Measurements from ENCODE around the gene ABI3.
A peak's percentile ranks its signal among the peaks of the same experiment; 100 is the strongest.
"Not testable (repeated sequence)": the region's sequence is repeated elsewhere in the genome, so short reads cannot be mapped to it uniquely, and the experiment has no call there.

The ABI3 gene

DNA sequence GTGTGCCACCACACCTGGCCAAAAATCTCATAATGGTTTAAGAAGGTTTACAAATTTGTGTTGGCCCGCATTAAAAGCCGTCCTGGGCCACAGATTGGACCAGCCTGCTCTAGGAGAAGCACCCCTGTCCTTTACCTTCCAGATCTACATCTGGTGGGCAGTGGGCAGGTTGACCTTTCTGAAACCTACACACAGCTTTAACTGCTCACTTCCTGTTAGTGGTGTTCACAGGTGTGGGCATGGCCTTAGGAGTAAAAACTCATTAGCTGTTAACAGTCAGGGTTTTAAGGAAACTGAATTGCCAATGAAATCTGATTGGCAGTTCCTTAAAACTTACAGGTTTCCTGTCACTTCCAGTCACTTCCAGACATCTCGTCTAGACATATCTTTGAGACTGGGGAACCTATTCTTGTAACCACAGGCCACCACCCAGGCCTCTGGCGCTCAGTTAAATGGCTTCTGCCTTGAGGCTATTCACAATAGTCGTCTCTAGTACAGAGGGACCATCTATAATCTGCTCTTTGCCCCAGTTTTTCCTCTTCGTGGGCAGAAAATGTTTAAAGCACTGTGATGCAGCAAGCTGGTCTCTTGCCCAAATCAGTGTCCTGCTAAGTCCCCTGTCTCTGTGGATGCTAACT is 29.4 kb upstream of the ABI3 start:
- TF ChIP-seq, protein P1, sequence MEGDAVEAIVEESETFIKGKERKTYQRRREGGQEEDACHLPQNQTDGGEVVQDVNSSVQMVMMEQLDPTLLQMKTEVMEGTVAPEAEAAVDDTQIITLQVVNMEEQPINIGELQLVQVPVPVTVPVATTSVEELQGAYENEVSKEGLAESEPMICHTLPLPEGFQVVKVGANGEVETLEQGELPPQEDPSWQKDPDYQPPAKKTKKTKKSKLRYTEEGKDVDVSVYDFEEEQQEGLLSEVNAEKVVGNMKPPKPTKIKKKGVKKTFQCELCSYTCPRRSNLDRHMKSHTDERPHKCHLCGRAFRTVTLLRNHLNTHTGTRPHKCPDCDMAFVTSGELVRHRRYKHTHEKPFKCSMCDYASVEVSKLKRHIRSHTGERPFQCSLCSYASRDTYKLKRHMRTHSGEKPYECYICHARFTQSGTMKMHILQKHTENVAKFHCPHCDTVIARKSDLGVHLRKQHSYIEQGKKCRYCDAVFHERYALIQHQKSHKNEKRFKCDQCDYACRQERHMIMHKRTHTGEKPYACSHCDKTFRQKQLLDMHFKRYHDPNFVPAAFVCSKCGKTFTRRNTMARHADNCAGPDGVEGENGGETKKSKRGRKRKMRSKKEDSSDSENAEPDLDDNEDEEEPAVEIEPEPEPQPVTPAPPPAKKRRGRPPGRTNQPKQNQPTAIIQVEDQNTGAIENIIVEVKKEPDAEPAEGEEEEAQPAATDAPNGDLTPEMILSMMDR (IDR thresholded peaks at IDR 0.05) = no peak
- TF ChIP-seq ZFX (IDR thresholded peaks at IDR 0.05; ENCODE audit: borderline replicate concordance) = no peak
- no peak overlapping the region for H3K27ac ChIP-seq

DNA sequence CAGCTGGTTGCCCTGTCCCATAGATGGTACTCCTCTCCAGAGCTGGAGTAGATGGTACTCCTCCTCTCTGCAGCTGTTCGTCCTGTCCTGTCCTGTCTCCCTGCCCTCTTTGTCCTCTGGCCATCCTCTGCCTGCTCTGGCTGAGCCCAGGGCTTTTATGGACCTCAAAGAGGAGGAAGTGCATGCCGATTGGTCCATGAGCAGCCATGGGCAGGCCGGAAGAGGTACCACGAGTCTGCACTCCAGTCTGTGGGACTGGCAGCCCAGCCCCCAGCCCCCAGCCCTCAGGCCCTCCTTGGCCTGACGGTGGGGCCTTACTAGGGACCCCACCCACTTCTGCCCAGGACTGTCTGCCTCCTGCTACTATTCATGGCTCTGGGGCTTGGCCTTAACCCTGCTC is 27.2 kb upstream of the ABI3 start:
- H3K27ac ChIP-seq = no peak overlapping the region
- TF ChIP-seq, protein P1 (IDR thresholded peaks at IDR 0.05) = no peak
- TF ChIP-seq ZFX (IDR thresholded peaks at IDR 0.05; ENCODE audit: borderline replicate concordance) = no peak

DNA sequence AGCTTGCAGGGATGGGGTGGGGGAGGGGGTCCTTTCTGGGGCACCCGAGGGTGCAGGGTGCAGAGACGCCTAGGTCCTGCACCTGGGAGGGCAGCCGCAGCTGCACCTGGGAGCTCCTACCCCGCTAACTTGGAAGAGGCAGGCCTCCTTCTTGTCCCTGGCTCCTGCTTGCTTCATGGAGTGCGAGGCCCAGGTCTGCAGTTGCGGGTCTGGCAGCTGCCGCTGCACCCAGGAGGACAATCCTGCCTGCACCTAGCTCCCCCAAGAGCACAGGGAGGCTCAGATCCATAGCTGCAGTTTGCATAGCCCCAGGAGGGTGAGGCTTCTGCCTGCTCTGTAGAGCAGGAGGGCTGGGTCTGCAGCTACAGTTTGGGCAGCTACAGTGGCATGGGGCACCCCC is 26.7 kb upstream of the ABI3 start:
- TF ChIP-seq, protein P1 (IDR thresholded peaks at IDR 0.05) = no peak
- TF ChIP-seq ZFX (IDR thresholded peaks at IDR 0.05; ENCODE audit: borderline replicate concordance) = no peak
- H3K27ac ChIP-seq = no peak overlapping the region

DNA sequence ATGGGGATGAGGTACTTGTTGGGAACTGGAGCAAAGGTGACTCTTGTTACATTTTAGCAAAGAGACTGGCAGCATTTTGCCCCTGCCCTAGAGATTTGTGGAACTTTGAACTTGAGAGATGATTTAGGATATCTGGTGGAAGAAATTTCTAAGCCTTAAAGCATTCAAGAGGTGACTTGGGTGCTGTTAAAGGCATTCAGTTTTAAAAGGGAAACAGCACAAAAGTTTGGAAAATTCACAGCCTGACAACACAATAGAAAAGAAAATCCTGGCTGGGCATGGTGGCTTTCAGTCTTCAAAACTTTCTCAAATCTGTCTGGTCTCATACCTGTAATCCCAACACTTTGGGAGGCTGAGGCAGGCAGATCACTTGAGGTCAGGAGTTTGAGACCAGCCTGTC is 26.0 kb upstream of the ABI3 start:
- not testable (repeated sequence) for H3K27ac ChIP-seq

DNA sequence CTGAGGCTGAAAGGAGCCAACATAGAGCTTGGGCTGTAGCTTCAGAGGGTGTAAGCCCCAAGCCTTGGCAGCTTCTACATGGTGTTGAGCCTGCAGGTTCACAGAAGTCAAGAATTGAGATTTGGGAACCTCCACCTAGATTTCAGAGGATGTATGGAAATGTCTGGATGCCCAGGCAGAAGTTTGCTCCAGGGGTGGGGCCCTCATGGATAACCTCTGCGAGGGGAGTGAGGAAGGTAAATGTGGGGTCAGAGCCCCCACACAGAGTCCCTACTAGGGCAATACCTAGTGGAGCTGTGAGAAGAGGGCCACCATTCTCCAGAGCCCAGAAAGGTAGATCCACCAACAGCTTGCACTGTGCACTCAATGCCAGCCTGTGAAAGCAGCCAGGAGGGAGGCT is 25.1 kb upstream of the ABI3 start:
- not testable (repeated sequence) for H3K27ac ChIP-seq

DNA sequence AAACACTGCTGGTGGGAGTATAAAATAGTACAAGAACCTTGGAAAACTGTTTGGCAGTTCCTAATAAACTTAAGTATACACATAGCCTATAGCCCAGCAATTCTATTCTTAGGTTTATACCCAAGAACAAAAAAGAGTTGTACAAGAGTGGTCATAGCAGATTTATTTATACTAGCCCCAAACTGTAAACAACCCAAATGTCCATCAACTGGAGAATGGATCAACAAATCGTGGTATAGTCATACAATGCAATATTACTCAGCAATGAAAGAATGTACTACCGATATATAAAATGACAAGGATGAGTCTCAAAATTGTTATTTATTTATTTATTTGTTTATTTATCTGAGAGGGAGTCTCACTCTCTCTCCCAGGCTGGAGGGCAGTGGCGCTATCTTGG is 23.2 kb upstream of the ABI3 start:
- H3K27ac ChIP-seq = no peak overlapping the region
- no peak for TF ChIP-seq ZFX (IDR thresholded peaks at IDR 0.05; ENCODE audit: borderline replicate concordance)
- TF ChIP-seq, protein P1 (IDR thresholded peaks at IDR 0.05) = no peak

DNA sequence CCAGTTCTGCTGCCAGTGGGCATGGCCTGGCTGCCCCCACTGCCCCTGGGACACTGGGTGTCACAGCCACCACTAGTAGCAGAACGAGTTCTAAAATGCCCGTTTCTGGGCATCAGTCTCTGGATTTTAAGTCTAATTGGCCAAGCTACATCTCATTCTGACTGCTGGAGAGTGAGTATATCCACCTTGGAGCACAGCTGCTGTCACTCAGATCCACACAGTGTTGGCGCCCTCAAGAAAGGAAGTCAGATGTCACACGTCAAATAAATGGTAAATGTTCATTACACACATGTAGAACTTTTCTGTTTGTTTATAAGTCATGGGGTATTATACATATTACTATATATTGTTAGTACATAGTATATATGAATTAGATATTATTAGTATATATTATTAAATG is 19.6 kb upstream of the ABI3 start:
- TF ChIP-seq, protein P1 (IDR thresholded peaks at IDR 0.05) = no peak
- no peak for TF ChIP-seq ZFX (IDR thresholded peaks at IDR 0.05; ENCODE audit: borderline replicate concordance)
- peak overlapping the region; percentile 89; the same call in 1 of the 2 replicates for H3K27ac ChIP-seq

DNA sequence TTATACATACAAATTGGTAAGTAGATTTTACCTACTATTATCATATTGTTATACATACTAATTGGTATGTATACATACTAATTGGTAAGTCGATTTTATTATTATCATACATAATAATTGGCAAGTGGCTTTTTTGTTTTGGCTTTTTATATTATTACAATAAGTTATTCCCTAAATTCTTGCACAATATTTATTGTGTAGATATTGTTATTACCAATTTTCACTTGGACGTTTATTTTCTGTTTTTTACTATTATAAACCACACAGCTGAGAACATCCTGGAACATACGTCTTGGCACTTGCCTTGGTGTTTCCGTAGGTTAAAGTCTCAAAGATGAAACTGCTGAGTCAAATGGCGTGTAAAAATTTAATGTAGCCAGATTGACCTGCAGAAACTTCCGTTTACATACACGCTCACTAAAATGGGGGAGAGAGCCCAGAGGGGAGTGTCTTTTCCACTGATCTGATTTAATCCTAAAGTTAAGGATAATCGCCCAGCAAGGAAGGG is 19.0 kb upstream of the ABI3 start:
- TF ChIP-seq, protein P1 (IDR thresholded peaks at IDR 0.05) = no peak
- TF ChIP-seq ZFX (IDR thresholded peaks at IDR 0.05; ENCODE audit: borderline replicate concordance) = no peak
- peak overlapping the region; percentile 89 for H3K27ac ChIP-seq
